Stimulated activated CD4-positive, alpha-beta T cell treated with anti-CD3 and anti-CD28 coated beads, Interleukin-1b, Interleukin-23, amount 100 ng/mL, for 48 hours (primary cell): ENCODE data around the gene ZBTB16.

Experiments used
- DNase-seq: peaks from one replicate; pipeline ENCODE4 v3.0.0-alpha.2; 2020

The ZBTB16 gene

GRCh38 chr11:114059278-114059983 is at the start of gene ZBTB16:
Gene ZBTB16 (plus strand): TSS chr11:114059711. CDS start chr11:114063301, 3,590 bp downstream.
- DNase-seq = peak; percentile 35

- DNase-seq = no peak
Observed at GRCh38 chr11:114010931-114011330, 48.6 kb upstream of the ZBTB16 start.

GRCh38 chr11:114011443-114011842 is 48.1 kb upstream of the ZBTB16 start:
- DNase-seq = no peak

- no peak for DNase-seq
Observed at GRCh38 chr11:114015117-114015516, 44.4 kb upstream of the ZBTB16 start.

- DNase-seq = no peak
Observed at GRCh38 chr11:114016986-114017385, 42.5 kb upstream of the ZBTB16 start.

GRCh38 chr11:114017723-114018122 is 41.8 kb upstream of the ZBTB16 start:
- DNase-seq = no peak

- DNase-seq = no peak
Observed at GRCh38 chr11:114019046-114019445, 40.5 kb upstream of the ZBTB16 start.

GRCh38 chr11:114019574-114019973 is 39.9 kb upstream of the ZBTB16 start:
- no peak for DNase-seq

GRCh38 chr11:114025329-114025907 is 34.1 kb upstream of the ZBTB16 start:
- no peak for DNase-seq

GRCh38 chr11:114026355-114026754 is 33.2 kb upstream of the ZBTB16 start:
- peak; percentile 2 for DNase-seq

GRCh38 chr11:114027391-114027790 is 32.1 kb upstream of the ZBTB16 start:
- no peak for DNase-seq

- DNase-seq = no peak
Observed at GRCh38 chr11:114027926-114028325, 31.6 kb upstream of the ZBTB16 start.

- DNase-seq = no peak
Observed at GRCh38 chr11:114031246-114031966, 28.1 kb upstream of the ZBTB16 start.

- DNase-seq = no peak
Observed at GRCh38 chr11:114031967-114032320, 27.6 kb upstream of the ZBTB16 start.

GRCh38 chr11:114033066-114033465 is 26.4 kb upstream of the ZBTB16 start:
- DNase-seq = no peak

- no peak for DNase-seq
Observed at GRCh38 chr11:114033572-114033971, 25.9 kb upstream of the ZBTB16 start.

GRCh38 chr11:114034956-114035355 is 24.6 kb upstream of the ZBTB16 start:
- no peak for DNase-seq

- peak; percentile 43 for DNase-seq
Observed at GRCh38 chr11:114036147-114036811, 23.2 kb upstream of the ZBTB16 start.

- DNase-seq = no peak
Observed at GRCh38 chr11:114036958-114037357, 22.6 kb upstream of the ZBTB16 start.

GRCh38 chr11:114039551-114039950 is 20.0 kb upstream of the ZBTB16 start:
- no peak for DNase-seq

- no peak for DNase-seq
Observed at GRCh38 chr11:114040706-114041211, 18.8 kb upstream of the ZBTB16 start.

GRCh38 chr11:114042234-114042633 is 17.3 kb upstream of the ZBTB16 start:
- DNase-seq = no peak
